ENCODE measurements around the gene RAB44.

- TF ChIP-seq POLR2A (IDR thresholded peaks at IDR 0.05) = no peak
- TF ChIP-seq, protein P1, sequence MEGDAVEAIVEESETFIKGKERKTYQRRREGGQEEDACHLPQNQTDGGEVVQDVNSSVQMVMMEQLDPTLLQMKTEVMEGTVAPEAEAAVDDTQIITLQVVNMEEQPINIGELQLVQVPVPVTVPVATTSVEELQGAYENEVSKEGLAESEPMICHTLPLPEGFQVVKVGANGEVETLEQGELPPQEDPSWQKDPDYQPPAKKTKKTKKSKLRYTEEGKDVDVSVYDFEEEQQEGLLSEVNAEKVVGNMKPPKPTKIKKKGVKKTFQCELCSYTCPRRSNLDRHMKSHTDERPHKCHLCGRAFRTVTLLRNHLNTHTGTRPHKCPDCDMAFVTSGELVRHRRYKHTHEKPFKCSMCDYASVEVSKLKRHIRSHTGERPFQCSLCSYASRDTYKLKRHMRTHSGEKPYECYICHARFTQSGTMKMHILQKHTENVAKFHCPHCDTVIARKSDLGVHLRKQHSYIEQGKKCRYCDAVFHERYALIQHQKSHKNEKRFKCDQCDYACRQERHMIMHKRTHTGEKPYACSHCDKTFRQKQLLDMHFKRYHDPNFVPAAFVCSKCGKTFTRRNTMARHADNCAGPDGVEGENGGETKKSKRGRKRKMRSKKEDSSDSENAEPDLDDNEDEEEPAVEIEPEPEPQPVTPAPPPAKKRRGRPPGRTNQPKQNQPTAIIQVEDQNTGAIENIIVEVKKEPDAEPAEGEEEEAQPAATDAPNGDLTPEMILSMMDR (IDR thresholded peaks at IDR 0.05) = no peak
Measured at GRCh38 chr6:36733300-36733699, 35.7 kb downstream of the RAB44 start.

All from adrenal gland (tissue), 5 donors.